ENCODE results near the gene GNAS.

GRCh38 chr20:58836616-58837204 lies 15.8 kb upstream of the GNAS start:
- TF ChIP-seq CTCF (IDR thresholded peaks at IDR 0.05; ENCODE audit: low read depth, low read length, missing input control) (no peak), SP1 (IDR thresholded peaks at IDR 0.05) (no peak), GABPA (IDR thresholded peaks at IDR 0.05 in 1 of 2, conservative IDR thresholded peaks at IDR 0.05 in 1 of 2) (no peak), MAX (IDR thresholded peaks at IDR 0.05) (no peak), RAD21 (IDR thresholded peaks at IDR 0.05) (no peak), JUND (IDR thresholded peaks at IDR 0.05) (no peak), EGR1 (IDR thresholded peaks at IDR 0.05; ENCODE audit: low read depth in 2 of 2) (no peak), HNF4A (conservative IDR thresholded peaks at IDR 0.05) (no peak), YY1 (IDR thresholded peaks at IDR 0.05) (no peak)
- TF ChIP-seq, protein P1, sequence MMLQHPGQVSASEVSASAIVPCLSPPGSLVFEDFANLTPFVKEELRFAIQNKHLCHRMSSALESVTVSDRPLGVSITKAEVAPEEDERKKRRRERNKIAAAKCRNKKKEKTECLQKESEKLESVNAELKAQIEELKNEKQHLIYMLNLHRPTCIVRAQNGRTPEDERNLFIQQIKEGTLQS (IDR thresholded peaks at IDR 0.05) = no peak
- TF ChIP-seq, protein P2, sequence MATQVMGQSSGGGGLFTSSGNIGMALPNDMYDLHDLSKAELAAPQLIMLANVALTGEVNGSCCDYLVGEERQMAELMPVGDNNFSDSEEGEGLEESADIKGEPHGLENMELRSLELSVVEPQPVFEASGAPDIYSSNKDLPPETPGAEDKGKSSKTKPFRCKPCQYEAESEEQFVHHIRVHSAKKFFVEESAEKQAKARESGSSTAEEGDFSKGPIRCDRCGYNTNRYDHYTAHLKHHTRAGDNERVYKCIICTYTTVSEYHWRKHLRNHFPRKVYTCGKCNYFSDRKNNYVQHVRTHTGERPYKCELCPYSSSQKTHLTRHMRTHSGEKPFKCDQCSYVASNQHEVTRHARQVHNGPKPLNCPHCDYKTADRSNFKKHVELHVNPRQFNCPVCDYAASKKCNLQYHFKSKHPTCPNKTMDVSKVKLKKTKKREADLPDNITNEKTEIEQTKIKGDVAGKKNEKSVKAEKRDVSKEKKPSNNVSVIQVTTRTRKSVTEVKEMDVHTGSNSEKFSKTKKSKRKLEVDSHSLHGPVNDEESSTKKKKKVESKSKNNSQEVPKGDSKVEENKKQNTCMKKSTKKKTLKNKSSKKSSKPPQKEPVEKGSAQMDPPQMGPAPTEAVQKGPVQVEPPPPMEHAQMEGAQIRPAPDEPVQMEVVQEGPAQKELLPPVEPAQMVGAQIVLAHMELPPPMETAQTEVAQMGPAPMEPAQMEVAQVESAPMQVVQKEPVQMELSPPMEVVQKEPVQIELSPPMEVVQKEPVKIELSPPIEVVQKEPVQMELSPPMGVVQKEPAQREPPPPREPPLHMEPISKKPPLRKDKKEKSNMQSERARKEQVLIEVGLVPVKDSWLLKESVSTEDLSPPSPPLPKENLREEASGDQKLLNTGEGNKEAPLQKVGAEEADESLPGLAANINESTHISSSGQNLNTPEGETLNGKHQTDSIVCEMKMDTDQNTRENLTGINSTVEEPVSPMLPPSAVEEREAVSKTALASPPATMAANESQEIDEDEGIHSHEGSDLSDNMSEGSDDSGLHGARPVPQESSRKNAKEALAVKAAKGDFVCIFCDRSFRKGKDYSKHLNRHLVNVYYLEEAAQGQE (IDR thresholded peaks at IDR 0.05) = no peak
- TF ChIP-seq, protein P3, sequence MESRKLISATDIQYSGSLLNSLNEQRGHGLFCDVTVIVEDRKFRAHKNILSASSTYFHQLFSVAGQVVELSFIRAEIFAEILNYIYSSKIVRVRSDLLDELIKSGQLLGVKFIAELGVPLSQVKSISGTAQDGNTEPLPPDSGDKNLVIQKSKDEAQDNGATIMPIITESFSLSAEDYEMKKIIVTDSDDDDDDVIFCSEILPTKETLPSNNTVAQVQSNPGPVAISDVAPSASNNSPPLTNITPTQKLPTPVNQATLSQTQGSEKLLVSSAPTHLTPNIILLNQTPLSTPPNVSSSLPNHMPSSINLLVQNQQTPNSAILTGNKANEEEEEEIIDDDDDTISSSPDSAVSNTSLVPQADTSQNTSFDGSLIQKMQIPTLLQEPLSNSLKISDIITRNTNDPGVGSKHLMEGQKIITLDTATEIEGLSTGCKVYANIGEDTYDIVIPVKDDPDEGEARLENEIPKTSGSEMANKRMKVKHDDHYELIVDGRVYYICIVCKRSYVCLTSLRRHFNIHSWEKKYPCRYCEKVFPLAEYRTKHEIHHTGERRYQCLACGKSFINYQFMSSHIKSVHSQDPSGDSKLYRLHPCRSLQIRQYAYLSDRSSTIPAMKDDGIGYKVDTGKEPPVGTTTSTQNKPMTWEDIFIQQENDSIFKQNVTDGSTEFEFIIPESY (IDR thresholded peaks at IDR 0.05) = no peak

Data from liver (tissue), 3 donors.